Endometrial microvascular endothelial cells (primary cell): ENCODE results near the gene SEC24A. TPM values are rescaled to one million over a fixed set of nuclear protein-coding genes. Genes with fewer than 3 reads are reported as not detected.
"Not testable (repeated sequence)": the region's sequence is repeated elsewhere in the genome, so short reads cannot be mapped to it uniquely, and the experiment has no call there.

Experiments
- in situ Hi-C: cut with HindIII; loops from 2 replicates; pipeline ENCODE4 v1.10.0; 2017; ENCODE audit warnings: low sequenced_read_pairs, low pct_unique_long_range_greater_than_20kb; ENCODE audit errors: inconsistent ontology term
- total RNA-seq: library from RNA; depleted of rRNA; stranded (reverse); fragments of >200 nt; gene quantifications from one replicate; pipeline ENCODE4 v1.2.3, GENCODE V29; 2015; ENCODE audit errors: inconsistent ontology term

Gene SEC24A
- total RNA-seq = 21.6 TPM

- in situ Hi-C loops = no loop called here
Observed at GRCh38 chr5:134648425-134649162, at the start of gene SEC24A. Gene SEC24A, plus strand, starts transcription at chr5:134648785. Its CDS starts 292 bp downstream, at chr5:134649077.

DNA sequence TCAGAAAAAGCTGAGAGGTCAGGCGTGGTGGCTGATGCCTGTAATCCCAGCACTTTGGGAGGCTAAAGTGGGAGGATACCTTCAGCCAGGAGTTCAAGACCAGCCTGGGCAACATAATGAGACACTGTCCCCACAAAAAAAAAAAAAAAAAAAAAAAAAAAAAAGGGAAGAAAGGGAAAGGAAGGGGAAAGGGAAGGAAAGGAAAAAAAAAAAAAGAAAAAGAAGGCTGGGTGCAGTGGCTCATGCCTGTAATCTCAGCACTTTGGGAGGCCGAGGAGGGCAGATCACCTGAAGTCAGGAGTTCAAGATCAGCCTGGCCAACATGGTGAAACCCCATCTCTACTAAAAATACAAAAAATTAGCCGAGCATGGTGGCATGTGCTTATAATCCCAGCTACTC is 48.8 kb upstream of the SEC24A start:
- in situ Hi-C loops = not testable (repeated sequence)

DNA sequence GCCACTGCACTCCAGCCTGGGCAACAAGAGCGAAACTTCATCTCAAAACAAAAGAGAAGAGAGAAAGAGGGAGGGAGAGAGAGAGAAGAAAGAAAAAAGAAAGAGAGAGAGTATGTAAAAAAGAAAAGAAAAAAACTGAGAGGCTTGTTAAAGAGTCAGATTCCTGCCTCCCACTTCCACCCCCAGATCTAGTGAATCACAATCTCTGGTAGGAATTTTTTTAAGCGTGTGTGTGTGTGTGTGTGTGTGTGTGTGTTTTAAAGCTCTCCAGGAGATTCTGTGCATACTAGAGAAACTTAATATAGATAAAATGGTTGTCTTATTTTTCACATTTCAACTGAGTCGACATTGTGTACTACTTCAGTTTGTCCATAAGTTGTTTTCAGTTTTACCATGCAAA is 48.0 kb upstream of the SEC24A start:
- in situ Hi-C loops = no loop called here

- in situ Hi-C loops = no loop called here
Observed at GRCh38 chr5:134603059-134603458, 45.5 kb upstream of the SEC24A start.

DNA sequence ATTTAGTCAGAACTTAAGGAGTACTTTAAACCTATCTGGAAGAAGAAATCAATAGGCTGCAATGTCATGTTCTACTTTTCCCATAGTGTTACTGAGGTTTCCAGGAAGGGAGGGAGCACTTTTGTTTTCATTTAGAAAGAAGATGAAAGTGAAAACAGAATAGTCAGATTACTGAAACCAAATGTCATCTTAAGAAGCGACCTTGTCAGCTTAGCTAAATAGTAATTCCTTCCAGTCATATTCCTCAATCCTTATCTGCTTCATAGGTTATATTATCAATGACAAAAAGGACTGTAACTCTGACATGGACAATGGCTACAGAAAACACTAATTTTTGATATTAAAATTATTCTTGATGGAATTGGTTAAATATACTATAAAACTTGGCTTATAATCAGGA is 43.7 kb upstream of the SEC24A start:
- in situ Hi-C loops = no loop called here

GRCh38 chr5:134606726-134607125 is 41.9 kb upstream of the SEC24A start:
- in situ Hi-C loops = no loop called here

DNA sequence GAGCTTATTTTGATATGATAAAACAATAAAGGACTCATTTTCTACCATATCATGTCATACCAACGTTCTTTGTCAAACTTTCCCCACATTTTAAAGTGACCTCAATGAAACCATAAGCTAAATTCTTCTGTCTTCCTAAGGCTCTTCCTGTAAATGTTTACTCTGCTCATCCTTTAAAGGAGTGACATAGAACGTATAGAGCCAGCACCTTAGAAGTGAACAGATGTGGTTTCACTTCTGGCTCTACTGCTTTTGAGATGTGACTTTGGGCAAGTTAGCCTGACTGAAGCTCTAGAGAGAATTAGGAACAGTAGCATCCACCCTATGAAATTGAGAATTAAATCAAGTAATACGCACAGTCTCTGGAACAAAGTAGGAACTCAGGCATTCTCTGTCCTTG is 40.0 kb upstream of the SEC24A start:
- in situ Hi-C loops = no loop called here

GRCh38 chr5:134609232-134609851 is 39.2 kb upstream of the SEC24A start:
- in situ Hi-C loops = no loop called here

- in situ Hi-C loops = no loop called here
Observed at GRCh38 chr5:134610725-134611124, 37.9 kb upstream of the SEC24A start.

DNA sequence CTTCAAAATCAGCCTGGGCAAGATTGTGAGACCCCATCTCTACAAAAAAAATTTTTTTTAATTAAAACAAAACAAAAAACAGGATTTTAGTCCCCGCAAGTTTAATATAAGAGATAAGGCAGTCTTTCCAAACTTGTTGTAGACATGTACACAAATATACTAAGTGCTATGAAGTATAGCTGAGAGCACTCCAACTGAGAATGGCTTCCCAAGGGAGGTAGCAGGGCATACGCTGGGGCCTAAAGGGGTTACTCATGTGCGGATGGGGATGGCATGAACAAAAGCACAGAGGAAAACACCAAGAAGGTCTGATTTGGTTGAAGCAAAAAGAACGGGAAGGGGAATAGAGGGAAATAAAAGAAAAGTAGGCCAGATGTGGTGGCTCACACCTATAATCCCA is 37.1 kb upstream of the SEC24A start:
- in situ Hi-C loops = no loop called here

DNA sequence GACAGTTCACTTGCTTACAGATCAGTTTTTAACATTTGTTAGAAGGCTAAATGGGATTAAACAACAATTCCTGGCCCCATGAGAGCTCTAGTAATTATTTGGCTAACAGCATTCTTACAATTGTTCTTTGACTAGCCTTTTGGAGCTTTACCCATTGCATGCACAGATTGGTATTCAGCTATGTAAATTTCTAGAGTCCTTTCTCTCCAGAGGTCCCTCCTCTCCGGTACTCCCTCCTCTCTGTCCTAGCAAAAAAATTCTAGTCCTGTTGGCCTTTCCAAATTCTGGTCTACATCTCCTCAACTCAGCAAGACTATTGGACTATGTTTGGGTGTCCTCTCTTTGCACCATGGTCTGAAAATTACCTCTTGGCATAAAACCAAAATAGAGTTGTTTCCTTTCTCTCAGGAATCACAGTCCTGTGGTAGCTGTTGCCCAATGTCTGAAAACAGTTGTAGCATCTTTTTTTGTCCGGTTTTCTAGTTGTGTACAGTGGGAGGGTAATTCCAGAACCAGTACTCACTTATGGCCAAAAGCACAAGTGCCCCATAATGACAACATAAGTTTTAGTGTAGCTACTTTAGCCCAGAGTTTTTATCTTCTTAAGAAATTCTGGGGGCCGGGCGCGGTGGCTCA is 34.0 kb upstream of the SEC24A start:
- in situ Hi-C loops = no loop called here

DNA sequence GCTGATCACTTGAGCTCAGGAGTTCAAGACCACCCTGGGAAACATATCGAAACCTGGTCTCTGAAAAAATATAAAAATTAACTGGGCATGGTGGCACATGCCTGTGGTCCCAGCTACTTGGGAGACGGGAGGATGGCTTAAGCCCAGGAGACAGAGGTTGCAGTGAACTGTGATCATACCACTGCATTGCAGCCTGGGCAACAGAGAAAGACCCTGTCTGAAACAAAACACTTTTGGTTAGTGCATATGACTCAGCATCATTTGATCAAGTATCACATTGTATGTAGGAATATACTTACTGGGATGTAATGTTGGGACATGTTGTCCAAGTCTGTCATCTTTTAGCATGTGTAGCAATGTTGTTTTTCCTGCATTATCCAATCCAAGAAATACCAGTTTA is 28.0 kb upstream of the SEC24A start:
- in situ Hi-C loops = no loop called here

DNA sequence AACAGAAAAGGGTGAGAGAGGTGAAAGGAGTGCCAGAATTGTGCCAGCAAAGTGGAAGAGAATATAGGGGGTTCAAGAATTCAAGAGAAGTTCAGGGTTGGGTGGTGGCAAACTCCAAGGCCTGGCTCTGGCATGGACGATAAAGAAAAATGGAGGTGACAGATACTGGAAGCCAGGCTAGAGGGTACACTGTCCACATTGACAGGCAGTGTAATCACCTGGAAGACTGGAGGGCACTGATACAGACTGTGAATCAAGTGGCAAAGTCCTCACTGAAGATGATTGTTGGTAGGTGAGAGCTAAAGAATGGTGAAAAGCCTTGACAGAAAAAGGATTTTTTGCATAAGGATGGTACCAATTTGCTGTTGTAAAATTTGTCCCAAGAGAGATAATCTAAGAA is 23.0 kb upstream of the SEC24A start:
- in situ Hi-C loops = no loop called here

DNA sequence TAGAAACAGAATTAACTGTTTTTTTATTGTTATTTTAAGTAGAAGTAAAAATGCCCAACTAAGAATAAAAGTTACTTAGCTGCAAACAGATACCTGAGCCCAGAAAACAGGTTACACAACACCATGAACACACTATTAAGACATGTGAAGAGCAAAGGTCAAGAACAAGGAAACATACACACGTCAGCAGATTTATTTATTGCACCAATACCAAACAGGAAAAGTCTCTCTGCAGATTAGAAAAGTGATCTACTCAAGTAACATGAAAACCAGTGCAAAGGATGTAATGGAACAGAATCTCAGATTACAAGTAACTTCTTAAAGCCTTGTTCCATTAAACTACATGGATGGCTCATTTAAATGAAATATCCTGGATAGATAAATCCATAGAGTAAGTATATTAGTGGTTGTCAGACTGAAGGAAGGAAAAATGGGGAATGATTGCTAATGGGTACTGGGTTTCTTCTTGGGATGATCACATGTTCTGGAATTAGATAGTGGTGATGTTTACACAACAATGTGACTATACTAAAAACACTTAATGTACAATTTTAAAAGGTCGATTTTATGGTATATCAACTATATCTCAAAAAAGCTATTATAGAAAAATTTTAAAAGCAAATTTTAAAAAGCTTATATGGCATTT is 22.1 kb upstream of the SEC24A start:
- in situ Hi-C loops = no loop called here

DNA sequence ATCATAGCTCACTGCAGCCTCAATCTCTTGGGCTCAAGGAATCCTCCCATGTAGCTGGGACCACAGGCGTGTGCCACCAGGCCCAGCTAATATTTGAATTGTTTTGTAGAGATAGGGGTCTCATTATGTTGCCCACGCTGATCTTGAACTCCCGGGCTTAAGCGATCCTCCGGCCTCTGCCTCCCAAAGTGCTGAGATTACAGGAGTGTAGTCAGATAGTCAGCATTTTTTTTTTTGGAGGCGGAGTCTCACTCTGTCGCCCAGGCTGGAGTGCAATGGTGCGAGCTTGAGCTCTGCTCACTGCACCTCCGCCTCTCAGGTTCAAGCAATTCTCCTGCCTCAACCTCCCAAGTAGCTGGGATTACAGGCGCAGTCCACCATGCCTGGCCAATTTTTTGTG is 14.4 kb upstream of the SEC24A start:
- in situ Hi-C loops = no loop called here

- in situ Hi-C loops = not testable (repeated sequence)
Observed at GRCh38 chr5:134635366-134635765, 13.2 kb upstream of the SEC24A start.

- in situ Hi-C loops = no loop called here
Observed at GRCh38 chr5:134637116-134637721, 11.4 kb upstream of the SEC24A start.

DNA sequence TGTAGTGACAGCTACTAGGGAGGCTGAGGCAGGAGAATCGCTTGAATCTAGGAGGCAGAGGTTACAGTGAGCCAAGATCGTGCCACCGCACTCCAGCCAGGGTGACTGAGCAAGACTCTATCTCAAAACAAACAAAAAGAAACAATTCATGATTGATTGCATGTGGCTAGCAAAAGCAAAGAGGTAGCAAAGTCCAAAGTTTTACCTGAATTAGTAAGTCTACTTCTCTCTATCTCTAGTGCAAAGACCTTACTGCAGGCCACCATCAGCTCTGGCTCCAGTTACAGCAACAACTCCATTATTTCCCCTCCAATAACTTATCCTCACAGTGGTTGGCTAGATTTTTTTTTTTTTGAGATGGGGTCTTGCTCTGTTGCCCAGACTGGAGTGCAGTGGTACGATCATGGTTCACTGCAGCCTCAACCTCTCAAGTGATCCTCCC is 9.8 kb upstream of the SEC24A start:
- in situ Hi-C loops = no loop called here

- in situ Hi-C loops = no loop called here
Observed at GRCh38 chr5:134642931-134643530, 5.6 kb upstream of the SEC24A start.
